Activated CD8-positive, alpha-beta memory T cell treated with anti-CD3 and anti-CD28 coated beads, Interleukin-2, amount 50 U/mL, for 24 hours (primary cell): Measurements from ENCODE around the gene DNM2.
"Not testable (repeated sequence)": the region's sequence is repeated elsewhere in the genome, so short reads cannot be mapped to it uniquely, and the experiment has no call there.

ENCODE experiments used
- DNase-seq: peaks from one replicate; pipeline ENCODE4 v3.0.0-alpha.2; 2020; ENCODE audit errors: extremely low read depth

Gene DNM2

DNA sequence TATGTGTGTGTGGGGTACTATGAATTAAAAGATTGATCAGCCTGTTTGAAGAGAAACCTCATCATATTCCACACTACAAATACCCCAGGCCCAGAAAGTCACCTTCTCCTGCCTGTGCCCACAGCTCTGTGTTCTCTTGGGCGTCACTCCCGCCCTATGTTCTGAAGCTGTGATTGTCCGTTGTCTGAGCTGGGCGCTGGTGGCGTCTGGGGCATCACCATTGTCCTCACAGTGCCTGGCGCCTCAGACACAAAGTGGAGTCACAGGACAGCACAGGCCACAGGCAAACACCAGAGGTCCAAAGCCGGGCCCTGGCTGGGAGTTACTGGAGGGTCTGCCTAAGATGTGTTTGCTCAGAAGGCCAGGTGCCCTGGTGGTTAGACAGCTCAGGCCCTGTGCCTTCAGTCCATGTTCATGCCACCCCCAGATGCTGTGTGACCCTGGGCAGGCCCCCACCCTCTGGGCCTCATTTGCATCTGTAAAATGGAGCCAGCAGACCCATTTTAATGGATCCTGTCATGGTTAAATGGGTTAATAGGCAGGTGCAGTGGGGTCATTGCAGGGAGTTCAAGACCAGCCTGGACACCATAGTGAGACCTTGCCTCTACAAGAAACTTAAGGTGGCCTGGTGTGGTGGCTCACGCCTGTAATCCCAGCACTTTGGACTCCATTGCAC is 34.5 kb downstream of the DNM2 start:
- DNase-seq, result no peak

DNA sequence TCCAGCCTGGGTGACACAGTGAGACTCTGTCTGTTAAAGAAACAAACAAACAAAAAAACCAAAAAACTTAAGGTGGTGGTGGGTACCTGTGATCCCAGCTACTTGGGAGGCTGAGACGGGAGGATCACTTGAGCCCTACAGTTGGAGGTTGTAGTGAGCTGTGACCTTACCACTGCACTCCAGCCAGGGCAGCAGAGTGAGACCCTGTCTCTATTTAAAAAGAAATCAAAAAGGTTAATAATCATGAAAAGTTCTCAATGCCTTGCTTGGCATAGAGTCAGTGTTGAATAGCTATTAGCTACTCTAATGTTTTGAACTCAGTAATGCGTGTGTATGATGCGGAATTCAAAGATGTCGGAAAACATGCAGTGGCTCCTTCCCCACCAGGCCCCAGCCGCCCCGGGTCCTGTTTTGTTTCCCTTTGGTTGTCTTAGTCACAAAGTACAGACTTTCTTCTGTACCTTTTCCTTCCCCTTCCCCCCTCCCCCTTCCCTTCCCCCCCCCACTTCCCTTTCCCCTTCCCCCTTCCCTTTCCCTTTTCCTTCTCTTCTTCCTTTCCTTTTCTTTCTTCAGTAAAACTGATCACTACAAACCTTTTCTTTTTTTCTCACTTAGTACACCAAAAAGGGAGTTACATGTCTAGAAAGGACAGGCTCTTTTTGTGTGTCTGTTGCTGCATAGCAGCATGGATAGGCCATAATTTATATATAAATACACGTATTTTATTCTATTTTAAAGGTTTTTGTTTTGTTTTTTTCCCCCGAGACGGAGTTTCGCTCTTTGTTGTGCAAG is 35.2 kb downstream of the DNM2 start:
- DNase-seq, result no peak

DNA sequence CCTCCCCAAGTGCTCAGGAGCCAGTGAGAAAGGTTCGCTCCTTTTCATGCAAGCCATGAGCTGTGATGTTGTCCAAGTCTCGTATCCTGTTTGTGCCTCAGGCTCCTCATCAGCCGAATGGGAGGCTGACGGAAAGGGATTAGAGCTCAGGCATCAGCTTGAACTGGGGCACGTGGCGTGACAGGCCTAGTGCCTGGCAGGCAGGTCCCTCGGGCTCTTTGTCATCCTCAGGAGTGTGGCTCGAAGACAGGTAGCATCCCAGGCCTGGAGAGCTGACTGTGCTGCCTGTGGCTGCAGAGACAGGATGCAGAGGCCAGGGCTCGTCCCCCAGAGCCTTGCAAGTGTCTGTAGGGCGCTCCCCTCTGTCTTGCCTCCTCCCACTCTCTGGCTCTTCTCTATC is 38.5 kb downstream of the DNM2 start:
- DNase-seq, result no peak

DNA sequence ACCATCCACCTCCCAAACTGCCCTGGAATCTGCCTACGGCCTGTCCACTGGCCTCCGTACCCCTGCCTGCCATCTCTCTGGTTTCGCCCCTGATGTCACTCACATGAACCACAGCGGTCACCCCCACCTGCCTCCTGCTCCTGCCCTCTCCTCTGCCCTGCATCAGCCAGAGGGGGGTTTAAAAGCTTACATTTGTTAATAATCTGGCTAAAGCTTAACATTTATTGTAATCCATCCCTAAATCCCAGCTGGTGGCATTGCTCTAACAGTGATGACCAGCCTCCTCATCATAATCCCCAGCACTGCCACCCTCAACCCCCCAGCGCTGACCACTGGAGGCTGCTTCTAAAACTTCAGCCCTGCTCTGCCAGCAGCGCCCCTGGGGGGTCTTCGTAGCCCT is 38.9 kb downstream of the DNM2 start:
- DNase-seq, result no peak

DNA sequence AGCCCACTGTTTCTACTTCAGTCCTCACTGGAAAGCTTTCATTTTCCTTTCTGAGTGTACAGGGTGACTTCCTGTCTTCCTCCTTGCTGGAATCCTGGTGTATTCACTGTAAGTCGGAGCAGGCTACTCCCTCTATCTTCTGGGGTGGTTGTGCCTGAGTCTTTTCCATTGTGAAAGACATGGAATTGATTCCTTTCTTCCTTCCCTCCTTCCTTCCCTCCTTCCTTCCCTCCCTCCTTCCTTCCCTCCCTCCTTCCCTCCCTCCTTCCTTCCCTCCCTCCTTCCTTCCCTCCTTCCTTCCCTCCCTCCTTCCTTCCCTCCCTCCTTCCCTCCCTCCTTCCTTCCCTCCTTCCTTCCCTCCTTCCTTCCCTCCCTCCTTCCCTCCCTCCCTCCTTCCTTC is 40.2 kb downstream of the DNM2 start:
- not testable (repeated sequence) for DNase-seq

DNA sequence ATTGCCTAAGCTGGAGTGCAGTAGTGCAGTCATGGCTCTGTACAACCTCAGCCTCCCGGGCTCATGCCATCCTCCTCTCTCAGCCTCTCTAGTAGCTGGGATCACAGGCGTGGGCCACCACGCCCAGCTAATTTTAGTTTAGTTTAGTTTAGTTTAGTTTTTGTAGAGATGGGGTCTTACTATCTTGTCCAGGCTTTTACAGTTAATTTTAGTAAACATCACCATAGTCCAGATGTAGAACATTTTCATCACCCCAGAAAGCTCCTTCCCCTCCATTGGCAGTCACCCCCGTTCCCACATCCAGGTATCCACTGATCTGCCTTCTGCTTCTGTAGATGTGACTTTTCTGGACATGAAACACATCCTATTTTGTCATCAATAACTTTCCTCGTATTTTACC is 41.1 kb downstream of the DNM2 start:
- no peak for DNase-seq

DNA sequence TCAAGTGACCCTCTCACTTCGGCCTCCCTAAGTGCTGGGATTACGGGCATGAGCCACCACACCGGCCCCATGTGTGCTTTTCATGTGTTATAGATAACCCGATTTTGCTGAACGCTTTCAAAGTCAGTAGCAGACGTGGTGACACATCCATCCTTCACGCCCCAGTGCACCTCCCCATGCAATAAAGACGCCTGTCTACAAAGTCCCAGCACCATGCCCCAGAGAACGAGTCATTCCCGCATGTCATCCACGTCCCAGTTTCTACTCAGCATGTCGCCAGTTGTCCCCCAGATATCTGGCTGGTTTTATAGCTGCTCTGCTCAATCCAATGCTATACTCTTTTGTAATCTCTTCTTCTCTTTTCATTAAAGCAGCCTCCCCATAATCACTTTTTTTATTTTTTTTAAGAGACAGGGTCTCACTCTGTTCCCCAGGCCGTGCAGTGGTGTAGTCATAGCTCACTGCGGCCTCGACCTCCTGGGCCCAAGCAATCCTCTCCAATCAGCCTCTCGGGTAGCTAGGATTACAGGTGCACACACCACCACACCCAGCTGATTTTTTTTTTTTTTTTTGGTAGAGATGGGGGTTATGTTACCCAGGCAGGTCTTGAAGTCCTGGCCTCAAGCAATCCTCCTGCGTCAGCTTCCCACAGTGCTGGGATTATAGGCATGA is 42.5 kb downstream of the DNM2 start:
- DNase-seq, result peak; percentile 21

DNA sequence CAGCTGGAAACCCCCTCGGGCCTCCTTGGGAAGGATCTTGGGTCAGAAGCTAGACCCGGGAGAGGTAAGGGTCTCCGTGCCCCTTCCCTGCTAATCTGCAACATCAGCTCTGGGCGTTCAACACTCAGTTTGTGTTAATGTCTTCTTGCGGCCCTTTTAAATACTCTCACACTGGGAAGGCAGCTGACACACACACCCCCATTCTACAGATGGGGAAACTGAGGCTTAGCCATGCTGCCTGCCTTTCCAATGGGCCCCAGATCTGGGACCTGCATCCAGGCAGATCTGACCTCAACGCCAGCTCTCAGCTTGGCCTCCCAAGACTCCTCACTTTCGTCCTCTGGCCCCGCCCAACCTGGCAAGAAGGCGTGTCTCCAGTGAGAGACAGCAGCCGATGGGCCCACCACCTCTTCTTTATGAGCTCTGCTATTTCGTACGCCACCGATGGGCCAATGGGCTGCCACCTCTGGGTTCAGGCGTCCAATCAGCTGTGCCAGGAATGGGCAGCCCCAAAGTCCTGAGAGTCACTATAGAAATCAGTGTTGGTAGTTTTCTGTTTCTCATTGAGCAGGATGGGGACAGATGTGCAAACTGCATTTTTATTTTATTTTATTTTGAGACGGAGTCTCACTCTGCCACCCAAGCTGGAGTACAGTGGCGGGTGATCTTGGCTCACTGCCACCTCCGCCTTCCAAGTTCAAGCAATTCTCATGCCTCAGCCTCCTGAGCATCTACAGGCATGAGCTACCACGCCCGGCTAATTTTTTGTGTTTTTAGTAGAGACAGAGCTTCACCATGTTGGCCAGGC is 43.8 kb downstream of the DNM2 start:
- DNase-seq, result no peak

DNA sequence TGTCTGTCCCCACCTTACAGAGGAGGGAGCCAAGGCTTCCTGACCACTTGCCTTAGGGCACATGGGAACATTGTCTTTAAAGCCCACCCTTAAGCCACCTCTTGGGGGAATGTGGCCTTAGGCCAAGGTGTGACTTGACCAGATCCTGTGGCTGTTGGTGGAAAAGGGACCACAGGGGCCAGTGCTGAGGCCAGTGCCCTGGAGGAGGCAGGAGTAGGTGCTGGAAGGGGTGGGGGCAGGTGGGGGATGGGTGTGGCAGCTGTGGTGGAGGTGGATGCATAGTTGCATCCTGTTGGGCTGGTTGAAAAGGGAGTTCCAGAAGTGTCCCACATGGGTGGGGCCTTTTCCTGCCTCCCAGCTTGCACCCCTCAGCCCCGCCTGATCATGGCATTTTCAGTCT is 44.8 kb downstream of the DNM2 start:
- no peak for DNase-seq

DNA sequence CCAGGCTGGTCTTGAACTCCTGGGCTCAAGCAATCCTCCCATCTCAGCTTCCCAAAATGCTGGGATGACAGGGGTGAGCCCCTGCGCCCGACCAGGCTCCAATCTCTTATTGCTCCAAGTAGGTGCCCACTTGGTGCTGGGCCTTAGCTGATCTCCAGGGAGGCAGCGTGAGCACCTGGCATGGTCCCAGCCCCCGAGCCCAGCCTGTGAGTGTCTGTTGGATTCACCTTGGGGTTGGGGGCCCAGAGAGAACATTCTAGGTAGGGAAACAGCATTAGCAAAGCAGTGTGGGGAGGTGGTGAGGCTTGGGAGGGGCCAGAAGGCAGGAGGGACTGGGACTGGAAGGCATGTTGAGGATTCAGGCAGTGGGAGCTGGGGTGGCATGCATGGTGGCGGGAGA is 45.5 kb downstream of the DNM2 start:
- DNase-seq, result no peak

DNA sequence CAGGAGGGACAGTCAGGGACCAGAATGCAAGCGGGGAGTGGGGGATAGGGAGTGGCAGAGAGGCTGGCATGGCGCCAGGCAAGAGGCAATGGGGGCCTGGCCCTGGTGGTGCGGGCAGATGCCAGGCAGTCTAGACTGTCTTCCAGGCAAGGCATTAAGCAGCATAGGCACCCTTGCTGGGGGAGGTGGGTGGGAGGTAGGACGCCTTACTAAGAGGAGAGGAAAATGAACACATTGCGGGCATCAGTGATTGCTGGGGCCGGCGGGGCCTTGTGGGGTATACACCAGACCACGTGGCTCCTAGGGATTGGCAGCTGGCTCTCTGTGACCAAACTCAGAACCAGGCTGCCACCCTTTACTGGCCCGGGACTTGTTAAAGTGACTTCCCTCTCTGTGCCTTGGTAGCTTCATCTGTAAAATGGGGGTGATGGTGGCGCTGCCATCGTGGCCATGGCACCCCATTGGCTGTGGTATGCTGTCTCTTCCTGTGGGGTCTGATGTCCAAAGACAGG is 46.0 kb downstream of the DNM2 start:
- DNase-seq, result no peak

DNA sequence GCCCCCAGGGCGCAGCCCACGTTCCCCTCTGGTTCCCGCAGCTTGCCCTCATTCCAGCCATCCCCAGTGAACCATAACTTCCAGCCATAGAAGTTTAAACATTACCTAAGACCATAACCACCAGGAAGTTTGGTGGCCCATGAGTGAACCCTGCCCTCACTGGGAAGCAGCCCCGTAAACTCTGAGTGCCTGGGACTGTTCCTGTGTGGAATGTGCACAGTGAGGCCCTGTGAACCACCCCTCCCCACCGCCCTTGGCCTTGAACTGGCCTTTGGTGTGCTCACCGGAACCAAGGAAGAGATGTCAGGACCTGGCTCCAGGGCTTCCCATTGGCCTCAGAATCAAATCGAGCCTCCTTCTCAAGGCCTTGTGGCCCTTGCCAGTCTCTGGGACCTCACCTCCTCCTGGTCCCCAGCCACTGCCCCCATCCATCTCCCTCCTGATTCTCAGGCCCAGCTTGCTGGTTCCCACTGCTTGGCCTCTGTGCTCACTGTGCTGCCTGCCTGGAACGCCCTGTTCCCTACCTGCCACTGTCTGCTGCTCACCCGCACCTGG is 46.5 kb downstream of the DNM2 start:
- no peak for DNase-seq

DNA sequence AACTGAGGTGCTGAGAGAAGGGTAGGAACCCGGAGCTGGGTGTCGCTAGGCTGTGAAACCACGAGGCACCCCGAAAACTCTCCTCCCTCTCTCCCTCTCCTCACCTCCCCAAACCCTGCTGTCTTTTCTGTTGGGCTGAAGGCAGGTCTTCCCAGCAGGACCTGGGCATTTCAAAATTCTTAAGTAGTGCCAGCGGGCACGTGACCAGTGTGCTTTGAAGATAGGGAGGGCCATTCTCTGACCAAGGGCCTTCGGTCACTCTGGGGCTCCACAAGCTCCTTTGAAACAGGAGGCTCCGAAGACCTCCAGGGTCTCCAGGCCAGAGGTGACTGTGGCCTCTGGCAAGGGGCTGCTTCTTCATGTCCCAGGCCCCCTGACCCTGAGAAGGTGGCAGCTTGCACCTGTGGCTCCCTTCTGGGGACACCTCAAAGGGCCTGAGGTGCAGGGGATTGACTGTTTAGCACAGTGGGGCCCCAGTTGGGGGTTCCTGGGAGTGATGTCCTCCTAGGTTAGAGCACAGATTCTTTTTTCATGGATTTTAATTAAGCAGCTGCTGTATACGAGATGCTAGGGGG is 48.3 kb downstream of the DNM2 start:
- no peak for DNase-seq

DNA sequence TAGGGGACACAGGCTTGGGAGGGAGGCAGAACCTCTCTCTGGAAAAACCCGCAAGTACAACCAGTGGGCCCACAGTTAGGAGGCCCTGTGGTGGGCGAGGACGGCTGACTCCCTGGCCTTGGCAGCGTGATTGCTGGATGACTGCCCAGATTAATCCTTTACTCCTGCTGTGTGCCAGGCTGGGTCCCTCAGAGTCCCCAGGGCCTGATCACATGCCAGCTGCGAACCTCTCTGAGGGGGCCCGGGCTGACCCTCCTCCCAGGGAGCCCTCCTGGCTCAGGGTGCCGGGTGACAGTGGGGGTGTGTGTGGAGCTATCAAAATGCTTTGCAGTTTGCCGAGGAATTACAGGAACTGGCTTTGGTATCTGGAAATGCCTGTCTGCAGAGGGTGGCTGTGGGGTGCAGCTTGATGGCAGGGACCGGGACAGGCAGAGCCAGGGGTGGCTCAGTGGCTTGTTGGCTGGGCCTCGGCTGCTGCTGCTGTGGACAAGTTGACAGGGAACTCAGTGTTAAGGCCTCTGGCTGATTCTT is 48.9 kb downstream of the DNM2 start:
- no peak for DNase-seq

DNA sequence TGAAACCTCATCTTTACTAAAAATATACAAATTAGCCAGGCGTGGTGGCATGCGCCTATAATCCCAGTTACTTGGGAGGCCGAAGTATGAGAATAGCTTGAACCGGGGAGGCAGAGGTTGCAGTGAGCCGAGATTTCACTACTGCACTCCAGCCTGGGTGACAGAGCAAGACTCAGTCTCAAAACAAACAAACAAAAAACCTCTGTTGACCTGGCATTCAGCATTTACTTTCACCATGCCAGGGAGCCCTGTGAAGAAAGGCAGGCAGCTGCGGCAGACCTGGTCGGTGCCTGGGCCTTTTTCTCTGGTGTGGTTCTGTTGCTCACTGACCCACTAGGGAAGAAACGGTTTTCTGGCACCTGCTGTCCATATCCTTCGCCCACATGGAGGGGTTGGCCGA is 49.8 kb downstream of the DNM2 start:
- DNase-seq, result no peak

DNA sequence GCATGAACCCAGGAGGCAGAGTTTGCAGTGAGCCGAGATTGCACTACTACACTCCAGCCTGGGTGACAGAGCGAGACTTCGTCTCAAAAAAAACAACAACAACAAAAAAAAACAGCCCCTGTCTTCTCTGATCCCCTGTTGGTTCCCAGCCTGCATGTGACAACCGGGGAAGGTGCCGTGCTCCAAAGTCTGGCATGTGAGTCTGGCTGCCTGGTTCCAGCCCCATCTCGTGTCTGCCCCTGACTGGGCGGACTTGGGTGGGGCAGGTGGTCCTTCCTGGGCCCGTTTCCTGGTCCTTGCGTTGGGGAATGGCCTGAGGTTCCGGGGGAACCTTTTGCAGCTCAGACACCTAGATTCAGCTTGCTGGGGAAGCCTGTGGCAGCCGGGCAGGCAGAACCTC is 50.5 kb downstream of the DNM2 start:
- DNase-seq, result no peak

DNA sequence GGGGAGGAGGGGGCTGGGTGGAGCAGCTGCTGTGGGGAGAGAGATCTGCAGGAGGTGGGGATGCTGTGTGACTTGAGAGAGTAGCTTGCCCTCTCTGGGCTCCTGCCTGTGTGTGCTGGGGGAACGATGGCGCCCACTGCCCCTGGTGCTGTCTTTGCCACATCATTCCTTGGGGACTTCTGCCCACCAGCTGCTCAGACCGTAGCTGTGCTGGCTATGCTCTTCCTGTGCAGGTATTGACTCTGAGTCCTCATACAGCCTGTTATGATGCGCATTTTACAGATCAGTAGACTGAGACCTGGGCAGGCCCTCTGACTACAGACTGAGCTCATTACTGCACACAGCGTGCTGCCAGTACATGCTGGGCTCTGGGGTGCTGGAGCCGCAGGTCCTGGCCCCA is 51.1 kb downstream of the DNM2 start:
- DNase-seq, result no peak

DNA sequence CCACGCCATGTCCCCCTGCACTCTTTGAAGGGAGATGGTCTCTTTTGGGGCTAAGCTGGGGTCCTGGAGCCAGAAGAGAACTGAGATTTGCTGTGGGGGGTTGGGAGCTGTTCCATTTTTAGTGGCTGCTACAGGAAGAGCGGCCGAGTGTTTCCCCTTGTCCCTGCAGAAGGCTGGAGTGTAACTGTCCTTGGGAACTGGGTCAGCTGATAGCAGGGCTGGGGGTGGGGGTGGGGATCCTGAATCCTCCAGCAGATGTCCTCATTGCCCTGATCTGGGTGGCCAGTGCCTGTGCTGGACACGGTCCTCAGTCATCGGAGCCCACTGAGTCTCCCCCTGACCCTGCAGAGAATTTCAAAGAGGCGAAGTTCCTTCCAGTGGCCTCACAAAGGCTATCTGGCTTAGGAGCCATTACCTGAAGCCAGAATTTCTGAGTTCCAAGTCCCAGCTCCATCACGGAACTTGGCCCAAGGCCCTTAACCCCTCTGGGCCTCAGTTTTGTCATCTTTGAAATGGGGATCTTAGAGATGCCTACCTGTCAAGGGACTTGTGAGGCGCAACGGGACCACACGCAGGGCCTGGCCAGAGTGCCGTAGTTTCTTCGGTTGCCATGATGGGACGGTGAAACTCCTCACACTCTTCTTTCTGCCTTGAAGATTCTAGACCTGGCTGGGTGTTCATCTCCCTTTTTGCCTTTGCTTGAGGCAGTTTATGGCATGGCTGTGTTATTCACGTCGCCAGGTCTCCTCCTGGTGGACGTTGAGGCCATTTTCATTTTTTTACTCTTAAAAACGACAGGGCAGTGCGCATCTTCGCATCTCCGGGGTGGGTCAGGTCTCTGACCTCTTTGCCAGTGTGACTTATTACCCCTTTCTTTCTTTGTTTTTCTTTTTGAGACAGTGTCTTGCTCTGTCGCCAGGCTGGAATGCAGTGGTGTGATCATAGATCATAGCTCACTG is 51.9 kb downstream of the DNM2 start:
- DNase-seq, result no peak

DNA sequence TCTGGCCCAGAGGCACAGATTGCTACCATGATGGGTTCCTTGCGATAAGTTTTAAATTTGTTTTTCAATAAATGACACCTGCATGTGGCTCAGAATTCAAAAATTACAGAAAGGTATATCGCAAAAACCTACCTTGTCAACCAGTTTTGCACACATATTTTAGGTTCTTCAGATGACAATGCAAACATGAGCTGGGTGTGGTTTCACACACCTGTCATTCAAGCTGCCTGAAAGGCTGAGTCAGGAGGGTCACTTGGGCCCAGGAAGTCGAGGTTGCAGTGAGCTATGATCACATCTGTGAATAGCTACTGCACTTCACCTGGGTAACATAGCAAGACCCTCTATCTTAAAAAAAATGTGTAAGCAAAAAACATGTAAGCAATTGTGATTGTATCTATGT is 56.1 kb downstream of the DNM2 start:
- DNase-seq, result no peak

DNA sequence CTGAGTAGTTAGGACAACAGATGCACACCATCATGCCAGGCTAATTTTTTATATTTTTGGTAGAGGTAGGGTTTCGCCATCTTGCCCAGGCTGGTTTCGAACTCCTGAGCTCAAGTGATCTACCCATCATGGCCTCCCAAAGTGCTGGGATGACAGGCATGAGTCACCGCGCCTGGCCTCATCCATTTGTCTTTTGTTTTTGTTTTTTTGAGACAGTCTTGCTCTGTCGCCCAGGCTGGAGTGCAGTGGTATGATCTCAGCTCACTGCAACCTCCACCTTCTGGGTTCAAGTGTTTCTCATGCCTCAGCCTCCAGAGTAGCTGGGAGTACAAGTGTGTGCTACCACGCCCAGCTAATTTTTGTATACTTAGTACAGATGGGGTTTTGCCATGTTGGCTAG is 57.0 kb downstream of the DNM2 start:
- no peak for DNase-seq
